ENCODE results near the gene SLC6A1.
A peak's percentile ranks its signal among the peaks of the same experiment; 100 is the strongest.

SLC6A1 gene

DNA sequence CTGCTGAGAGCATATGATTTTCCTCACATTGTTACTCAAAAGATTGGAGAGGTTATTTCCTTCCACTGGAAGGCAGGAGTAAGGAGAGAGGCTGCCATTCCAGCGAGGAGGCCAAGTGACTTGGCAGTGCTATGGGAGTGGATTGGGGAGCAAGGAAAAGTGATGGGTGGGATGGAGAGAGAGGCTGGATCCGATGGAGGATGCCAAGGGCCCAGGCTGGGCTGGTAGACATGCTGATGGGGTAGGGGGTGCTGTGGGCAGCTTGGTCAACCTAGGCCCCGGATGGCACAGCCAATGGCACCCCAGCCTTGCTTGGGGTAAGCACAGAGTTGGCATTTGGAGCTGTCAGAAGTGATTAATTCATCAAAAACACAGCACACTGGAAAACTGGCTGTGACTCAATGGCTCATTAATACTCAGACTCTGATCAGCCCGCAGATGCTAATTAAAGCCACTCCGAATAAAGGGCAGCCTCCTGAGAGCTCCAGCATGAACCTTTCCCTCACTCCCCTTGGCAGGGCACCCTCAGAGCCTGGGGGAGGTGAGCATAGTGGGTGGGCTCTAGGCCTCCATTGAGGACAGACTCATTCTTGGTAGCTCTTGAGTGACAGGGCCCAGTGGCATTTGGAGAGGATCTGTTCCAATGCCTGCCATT lies 22.1 kb upstream of the SLC6A1 start:
- no peak for DNase-seq (ENCODE audit: low read depth)

- no peak for DNase-seq (ENCODE audit: low read depth)
Observed at GRCh38 chr3:10972072-10972782, 20.3 kb upstream of the SLC6A1 start.

DNA sequence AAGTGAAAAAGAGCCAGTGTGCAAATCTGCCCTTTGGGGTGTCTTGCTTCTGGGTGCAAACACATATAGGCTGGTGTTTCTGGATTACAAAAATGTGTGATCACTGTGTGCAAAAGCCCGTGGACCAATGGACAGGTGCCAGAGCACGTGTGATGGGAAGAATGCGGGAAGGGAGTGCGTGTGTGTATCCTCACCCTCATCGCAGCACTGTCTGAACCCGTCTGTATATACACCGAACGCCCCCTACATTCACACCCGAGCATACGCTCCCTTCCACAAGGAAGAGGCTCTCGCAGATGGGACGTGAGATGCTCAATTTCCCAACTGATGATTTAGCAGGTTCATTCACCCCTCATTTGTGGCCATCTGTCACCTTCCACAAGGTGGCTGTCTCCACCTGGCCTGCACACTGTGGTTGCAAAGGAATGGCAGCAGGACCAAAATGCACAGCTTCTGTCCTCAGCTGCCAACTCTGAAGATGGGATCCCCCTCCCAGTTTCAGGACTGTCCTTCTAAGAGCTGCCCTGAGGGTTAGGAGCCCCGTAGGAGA lies 19.4 kb upstream of the SLC6A1 start:
- DNase-seq (ENCODE audit: low read depth): no peak

GRCh38 chr3:10974131-10974530 lies 18.4 kb upstream of the SLC6A1 start:
- DNase-seq (ENCODE audit: low read depth): no peak

GRCh38 chr3:10974746-10975375 lies 17.7 kb upstream of the SLC6A1 start:
- no peak for DNase-seq (ENCODE audit: low read depth)

- no peak for DNase-seq (ENCODE audit: low read depth)
Observed at GRCh38 chr3:10975695-10976234, 16.8 kb upstream of the SLC6A1 start.

DNA sequence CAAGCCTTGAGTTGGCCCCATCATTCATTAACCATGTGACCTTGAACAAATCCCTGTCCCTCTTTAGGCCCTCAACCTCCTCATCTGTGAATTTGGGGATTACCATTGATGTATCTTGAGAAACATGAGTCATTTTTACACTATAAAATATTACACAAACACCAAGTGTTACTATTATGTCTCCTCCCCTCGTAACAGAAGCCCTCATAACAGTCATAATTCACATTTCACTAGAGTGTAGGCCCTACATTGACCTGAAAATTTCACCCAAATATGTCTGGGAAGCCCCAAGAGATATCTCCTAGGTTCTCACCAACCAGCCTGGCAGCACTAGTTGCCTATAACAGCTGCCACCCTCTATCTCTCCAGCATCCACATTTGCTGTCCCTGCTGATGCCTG lies 15.8 kb upstream of the SLC6A1 start:
- no peak for DNase-seq (ENCODE audit: low read depth)

GRCh38 chr3:10977892-10978510 lies 14.5 kb upstream of the SLC6A1 start:
- DNase-seq (ENCODE audit: low read depth): peak; percentile 25

DNA sequence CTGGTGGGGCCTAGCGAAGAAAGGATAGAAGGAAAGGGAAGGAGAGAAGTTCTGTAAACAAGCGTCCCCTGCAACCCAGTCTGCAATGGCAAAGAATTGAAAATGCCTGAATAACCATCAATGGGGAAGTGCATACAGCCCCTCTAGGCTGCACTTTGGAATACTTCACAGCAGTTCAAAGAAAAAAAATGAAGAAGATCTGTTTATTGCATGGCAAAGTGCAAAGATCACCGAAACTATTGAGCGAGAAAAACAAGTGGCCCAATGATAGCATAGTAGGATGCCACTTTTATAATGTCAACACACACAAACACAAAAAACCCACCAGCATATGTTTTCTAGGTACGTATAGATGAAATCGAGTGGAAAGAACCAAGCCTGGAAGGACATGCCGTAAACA lies 13.6 kb upstream of the SLC6A1 start:
- no peak for DNase-seq (ENCODE audit: low read depth)

GRCh38 chr3:10980312-10980711 lies 12.2 kb upstream of the SLC6A1 start:
- no peak for DNase-seq (ENCODE audit: low read depth)

DNA sequence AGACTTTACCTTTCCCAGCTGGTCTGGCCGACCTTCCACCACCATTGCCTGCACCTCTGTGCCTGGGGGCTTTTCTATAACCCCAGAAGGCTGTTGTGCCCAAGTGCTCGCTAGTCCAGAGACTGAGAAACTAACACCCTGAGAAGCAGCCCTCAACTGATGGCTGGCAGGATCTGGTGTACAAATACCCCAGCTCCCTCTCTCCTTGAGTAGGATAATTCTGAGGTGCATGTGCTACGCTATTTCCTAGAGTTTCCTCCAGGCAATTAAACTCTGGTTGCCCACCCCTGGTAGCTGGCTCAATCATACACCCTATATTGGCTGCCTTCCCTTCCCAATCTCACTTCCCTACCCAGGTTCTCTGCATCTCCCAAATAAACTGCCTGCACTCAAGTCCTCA lies 11.5 kb upstream of the SLC6A1 start:
- no peak for DNase-seq (ENCODE audit: low read depth)

- DNase-seq (ENCODE audit: low read depth): no peak
Observed at GRCh38 chr3:10981961-10982360, 10.6 kb upstream of the SLC6A1 start.

- no peak for DNase-seq (ENCODE audit: low read depth)
Observed at GRCh38 chr3:10982782-10983181, 9.8 kb upstream of the SLC6A1 start.

DNA sequence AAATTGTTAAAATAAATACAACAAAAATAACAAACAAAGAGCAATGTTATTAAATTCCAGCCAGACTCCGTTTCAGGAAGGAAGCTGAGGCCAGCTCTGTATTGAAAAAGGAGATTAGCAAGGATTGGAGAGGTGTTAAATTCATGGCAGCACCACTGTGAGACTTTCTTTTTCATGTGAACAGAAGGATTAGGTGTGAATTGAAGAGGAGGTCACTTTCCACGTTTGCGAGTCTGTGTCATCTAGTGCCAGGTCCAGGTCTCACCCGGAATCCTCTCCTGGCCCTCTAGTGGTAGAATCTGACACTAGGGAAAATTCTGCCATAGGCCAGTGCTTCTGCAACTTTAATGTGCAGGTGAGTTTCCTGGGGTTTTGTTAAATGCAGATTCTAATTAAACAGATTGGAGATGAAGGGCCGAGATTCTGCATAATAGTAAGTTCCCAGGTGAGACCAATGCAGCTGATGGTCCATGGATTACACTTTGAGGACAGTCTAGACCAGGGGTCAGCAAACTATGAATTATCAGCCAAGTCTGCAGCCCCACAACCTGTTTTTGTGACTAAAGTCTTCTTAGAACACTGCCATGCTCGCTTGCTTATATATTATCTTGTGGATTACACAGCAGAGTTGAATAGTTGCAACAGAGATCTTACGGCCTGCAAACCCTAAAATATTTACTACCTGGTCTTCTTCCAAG lies 9.2 kb upstream of the SLC6A1 start:
- DNase-seq (ENCODE audit: low read depth): peak; percentile 13

GRCh38 chr3:10984371-10984896 lies 8.1 kb upstream of the SLC6A1 start:
- no peak for DNase-seq (ENCODE audit: low read depth)

- no peak for DNase-seq (ENCODE audit: low read depth)
Observed at GRCh38 chr3:10985181-10985580, 7.4 kb upstream of the SLC6A1 start.

DNA sequence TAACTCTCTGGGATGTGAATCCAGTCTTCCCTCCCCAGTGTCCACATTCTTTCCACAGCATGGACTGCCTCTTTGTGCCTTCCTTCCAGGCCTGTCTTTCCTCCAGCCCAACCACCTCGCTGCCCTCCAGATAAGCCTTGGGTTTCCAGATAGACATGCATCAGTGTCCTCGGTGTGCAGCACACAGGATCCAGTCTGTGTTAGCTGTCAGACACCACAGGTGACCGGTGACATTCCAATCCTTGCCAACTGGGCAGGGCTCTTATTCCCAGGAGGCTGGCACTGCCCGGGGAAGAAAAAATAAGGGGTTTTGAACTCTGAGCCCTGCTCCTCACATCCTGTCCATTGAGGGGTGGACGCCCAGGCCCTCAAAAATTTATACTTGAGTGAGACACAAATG lies 6.0 kb upstream of the SLC6A1 start:
- DNase-seq (ENCODE audit: low read depth): no peak

DNA sequence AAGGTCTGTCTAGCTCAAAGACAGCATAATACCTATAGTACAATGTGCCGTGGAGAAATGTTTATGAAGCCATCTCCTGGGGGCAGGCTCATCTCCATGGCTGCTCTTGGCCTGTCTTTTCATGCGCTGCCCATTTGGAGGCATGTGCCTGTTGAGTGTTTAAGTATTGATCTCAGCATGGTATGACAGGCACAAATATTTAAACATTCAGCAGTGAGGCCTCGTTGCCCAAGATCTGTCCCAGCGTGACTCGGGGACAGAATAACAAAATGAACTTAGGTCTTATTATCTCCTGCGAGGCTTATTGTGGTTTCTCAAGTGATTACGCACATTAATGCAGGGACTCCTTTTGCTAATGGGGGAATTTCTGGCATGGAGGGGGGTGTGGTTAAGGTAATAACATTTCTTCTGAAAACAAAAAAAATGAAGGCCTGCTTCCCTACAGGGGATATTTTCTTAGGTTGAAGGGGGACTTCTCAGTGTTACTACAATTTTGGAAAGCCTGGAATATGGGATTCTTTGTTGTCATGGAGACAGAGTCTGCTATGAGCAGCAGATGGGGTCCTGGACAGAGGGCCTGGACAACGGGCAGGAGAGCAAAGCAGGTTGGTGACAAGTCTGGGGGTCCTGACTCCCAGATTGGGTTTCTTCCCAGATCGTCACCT lies 4.4 kb upstream of the SLC6A1 start:
- no peak for DNase-seq (ENCODE audit: low read depth)

DNA sequence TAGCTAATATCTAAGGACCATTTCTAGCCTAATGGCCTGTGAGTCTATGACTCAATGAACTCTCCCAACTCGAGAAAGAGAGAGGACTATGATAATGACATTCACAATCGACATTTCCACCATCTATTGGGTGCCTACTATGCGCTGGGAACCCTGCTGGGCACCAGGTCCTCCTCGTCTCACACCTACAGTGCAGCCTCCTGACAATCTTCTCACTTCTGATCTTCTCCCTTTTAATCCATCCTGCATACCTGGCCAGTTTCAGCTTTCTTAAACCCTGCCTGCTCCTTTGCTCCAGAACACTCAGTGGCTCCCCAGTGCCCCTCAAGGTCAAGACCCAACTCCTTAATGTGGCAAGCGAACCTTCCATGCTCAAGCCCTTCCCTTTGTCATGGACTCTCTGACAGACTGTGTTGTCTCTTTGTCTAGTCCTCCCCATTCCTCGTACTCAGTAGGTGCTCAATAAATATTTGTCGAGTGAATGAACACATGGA lies 3.5 kb upstream of the SLC6A1 start:
- DNase-seq (ENCODE audit: low read depth): no peak

- no peak for DNase-seq (ENCODE audit: low read depth)
Observed at GRCh38 chr3:10992943-10993728, 588 bp downstream of the SLC6A1 start.
